H1 (cell line): ENCODE data around the gene SOX6. TPM values are rescaled to one million over a fixed set of nuclear protein-coding genes. Genes with fewer than 3 reads are reported as not detected.
A peak's percentile ranks its signal among the peaks of the same experiment; 100 is the strongest.

Experiments used
- EGR1 ChIP-seq: IDR thresholded peaks from 2 replicates; pipeline ENCODE4 v1.6.1; 2011; ENCODE audit warnings: low read depth, low read length, borderline replicate concordance
- EZH2 ChIP-seq: fragments of 200-600 bp; sonication (generic); IDR thresholded peaks from 2 replicates; pipeline ENCODE4 v1.7.1; 2012; ENCODE audit warnings: low read depth, mild to moderate bottlenecking, moderate library complexity, low read length, inconsistent platforms; ENCODE audit not compliant: severe bottlenecking
- HDAC2 ChIP-seq, 2 experiments: fragments of 300-600 bp in 1 of 2; sonication (generic) in 1 of 2; IDR thresholded peaks; 2 replicates each; pipeline ENCODE4 v1.6.1; 2011 to 2012; ENCODE audit warnings: low read depth in 2 of 2, low read length in 2 of 2, mild to moderate bottlenecking in 2 of 2, moderate library complexity in 2 of 2, borderline replicate concordance in 1 of 2, inconsistent platforms in 1 of 2
- JUND ChIP-seq: IDR thresholded peaks from 2 replicates; pipeline ENCODE4 v1.6.1; 2011; ENCODE audit warnings: mild to moderate bottlenecking, improper control_type of control experiment, low read length
- SIN3A ChIP-seq, 2 experiments: IDR thresholded peaks in 1 of 2; conservative IDR thresholded peaks in 1 of 2; 2 replicates each; pipeline ENCODE4 v1.6.1; 2011 to 2012; ENCODE audit warnings: low read length in 2 of 2, improper control_type of control experiment in 1 of 2, low read depth in 1 of 2, mild to moderate bottlenecking in 1 of 2
- SP1 ChIP-seq: IDR thresholded peaks from 2 replicates; pipeline ENCODE4 v1.6.1; 2011; ENCODE audit warnings: low read depth, low read length
- TAF7 ChIP-seq: optimal IDR thresholded peaks from 2 replicates; pipeline ENCODE3; 2011; ENCODE audit warnings: low read depth, mild to moderate bottlenecking, inconsistent platforms, low read length, moderate library complexity, borderline replicate concordance
- polyA plus RNA-seq, 7 experiments: library from polyadenylated mRNA; depleted of rRNA in 3 of 7; stranded (reverse) in 5 of 7; unstranded in 2 of 7; fragments of >200 nt in 5 of 7; fragments of 200-250 nt in 2 of 7; gene quantifications; 1 replicate in 5 of 7; 2 replicates in 1 of 7; 4 replicates in 1 of 7; pipeline versions ENCODE4 v1.2.1 to v1.2.3, GENCODE V29; 2011 to 2013; ENCODE audit warnings: missing spikeins in 2 of 7, mixed read lengths in 2 of 7
- total RNA-seq: library from RNA; stranded (reverse); fragmentation: NEBNext Ultra II Directional; extraction: Animal tissue kit (Norgen Biotek cat#: 25700); gene quantifications from 2 replicates; pipeline ENCODE4 v1.2.1, GENCODE V29; 2021
- TF ChIP-seq, protein P1 (sequence below), 3 experiments: IDR thresholded peaks; 1 replicate in 2 of 3; 2 replicates in 1 of 3; pipeline versions ENCODE4 v1.5.1 to v1.6.1; 2011; ENCODE audit warnings: low read length in 3 of 3, mild to moderate bottlenecking in 3 of 3, inconsistent platforms in 2 of 3, low read depth in 1 of 3, moderate library complexity in 1 of 3; ENCODE audit not compliant: insufficient read depth in 1 of 3; ENCODE audit errors: control extremely low read depth in 1 of 3

Gene SOX6
- total and polyA plus RNA-seq, 2 of the 8 experiments (the other 6 are each of a cell fraction or from before 2014, with no cell fraction given): 0.09 TPM; not detected in 1

DNA sequence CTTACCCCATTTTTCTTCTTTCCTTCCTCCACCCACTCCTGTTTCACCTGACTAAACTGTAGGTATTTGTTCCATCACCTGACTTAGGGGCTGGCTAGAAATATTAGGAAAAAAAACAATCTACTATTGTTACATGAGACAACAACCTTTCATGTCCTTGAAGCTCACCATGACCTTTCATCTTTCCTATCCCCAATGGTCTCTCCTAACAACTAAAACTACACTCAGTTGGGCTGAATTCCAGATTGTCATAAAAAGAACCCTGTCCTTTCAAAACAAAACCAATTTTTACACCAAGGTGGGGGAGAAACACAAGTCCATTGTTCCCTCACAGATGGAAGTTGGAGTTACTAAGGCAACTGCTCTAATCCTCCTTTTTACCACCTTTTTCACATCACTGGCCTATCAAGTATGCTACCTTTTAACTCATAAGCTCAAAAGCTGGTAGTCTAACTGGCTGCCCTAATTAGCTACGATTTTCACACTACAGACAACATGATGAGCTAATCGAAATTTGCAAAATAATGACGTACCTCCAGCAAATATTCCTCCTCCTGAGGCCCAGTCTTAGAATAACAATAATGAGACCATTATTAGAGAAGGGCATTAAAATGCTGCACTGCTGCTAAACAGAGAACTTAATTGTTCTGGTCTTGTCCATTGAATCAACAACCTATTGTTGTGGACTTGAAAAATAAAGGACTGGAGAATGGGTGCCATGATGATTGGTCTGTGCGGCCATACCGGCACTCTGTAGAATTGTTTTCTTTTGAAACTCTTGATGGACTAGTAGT is 46.5 kb upstream of the SOX6 start (continued):
- TF ChIP-seq, protein P1, sequence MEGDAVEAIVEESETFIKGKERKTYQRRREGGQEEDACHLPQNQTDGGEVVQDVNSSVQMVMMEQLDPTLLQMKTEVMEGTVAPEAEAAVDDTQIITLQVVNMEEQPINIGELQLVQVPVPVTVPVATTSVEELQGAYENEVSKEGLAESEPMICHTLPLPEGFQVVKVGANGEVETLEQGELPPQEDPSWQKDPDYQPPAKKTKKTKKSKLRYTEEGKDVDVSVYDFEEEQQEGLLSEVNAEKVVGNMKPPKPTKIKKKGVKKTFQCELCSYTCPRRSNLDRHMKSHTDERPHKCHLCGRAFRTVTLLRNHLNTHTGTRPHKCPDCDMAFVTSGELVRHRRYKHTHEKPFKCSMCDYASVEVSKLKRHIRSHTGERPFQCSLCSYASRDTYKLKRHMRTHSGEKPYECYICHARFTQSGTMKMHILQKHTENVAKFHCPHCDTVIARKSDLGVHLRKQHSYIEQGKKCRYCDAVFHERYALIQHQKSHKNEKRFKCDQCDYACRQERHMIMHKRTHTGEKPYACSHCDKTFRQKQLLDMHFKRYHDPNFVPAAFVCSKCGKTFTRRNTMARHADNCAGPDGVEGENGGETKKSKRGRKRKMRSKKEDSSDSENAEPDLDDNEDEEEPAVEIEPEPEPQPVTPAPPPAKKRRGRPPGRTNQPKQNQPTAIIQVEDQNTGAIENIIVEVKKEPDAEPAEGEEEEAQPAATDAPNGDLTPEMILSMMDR (IDR thresholded peaks at IDR 0.05; ENCODE audit: control extremely low read depth in 1 of 3, insufficient read depth in 1 of 3, low read depth in 1 of 3, low read length in 3 of 3): no peak
- no peak for TF ChIP-seq TAF7
- no peak for TF ChIP-seq SIN3A (conservative IDR thresholded peaks at IDR 0.05 in 1 of 2, IDR thresholded peaks at IDR 0.05 in 1 of 2; ENCODE audit: low read depth in 1 of 2, low read length in 2 of 2)
- TF ChIP-seq EGR1: no peak
- no peak for TF ChIP-seq EZH2
- TF ChIP-seq JUND: peak; percentile 90
- TF ChIP-seq HDAC2 (IDR thresholded peaks at IDR 0.05; ENCODE audit: borderline replicate concordance in 1 of 2, low read depth in 2 of 2, low read length in 2 of 2): peak; percentile 52 to 60; a peak in 2 of 4 replicates
- TF ChIP-seq SP1: peak; percentile 37; the same call in 1 of the 2 replicates
